G401 (cell line): ENCODE data around the gene ZNF641. TPM values are rescaled to one million over a fixed set of nuclear protein-coding genes. Genes with fewer than 3 reads are reported as not detected.

ENCODE experiments used
- total RNA-seq: library from RNA; depleted of rRNA; stranded (reverse); fragments of >200 nt; shearing (Covaris generic); gene quantifications from 2 replicates; pipeline ENCODE4 v1.2.3, GENCODE V29; 2014; rRNA removed

Gene ZNF641
- total RNA-seq, 1 experiment from 2014 or later, result 12.7 TPM

Other genes starting within 250 kb of the ZNF641 start
- gene SENP1, start 244.8 kb downstream of the ZNF641 start, total RNA-seq, result 20.7 and 27.3 TPM in 2 replicates
- gene PFKM, start 231.6 kb downstream of the ZNF641 start, total RNA-seq, result 71.9 and 90.2 TPM in 2 replicates
- 10.4 and 11.0 TPM in 2 replicates for gene ASB8, start 193.4 kb downstream of the ZNF641 start, total RNA-seq
- 0.03 and 0.06 TPM in 2 replicates for gene CCDC184, start 167.3 kb downstream of the ZNF641 start, total RNA-seq
- not detected in 2 replicates for gene OR10AD1, start 147.6 kb downstream of the ZNF641 start, total RNA-seq
- not detected in 2 replicates for gene ANP32D, start 121.6 kb upstream of the ZNF641 start, total RNA-seq
- gene C12orf54, start 131.6 kb upstream of the ZNF641 start, total RNA-seq, result not detected in 2 replicates
- not detected in 2 replicates for gene OR8S1, start 174.7 kb upstream of the ZNF641 start, total RNA-seq
- not detected in 2 replicates for gene LALBA, start 219.1 kb upstream of the ZNF641 start, total RNA-seq